BLaER1 (cell line): Measurements from ENCODE around the gene EPB41.

Source experiments
- H3K27ac ChIP-seq: shearing (Covaris generic); formaldehyde crosslinking; 2 replicates; pipeline ENCODE4 v1.8.1; 2022
- H3K27me3 ChIP-seq: shearing (Covaris generic); formaldehyde crosslinking; 2 replicates; pipeline ENCODE4 v1.8.1; 2022
- H3K36me3 ChIP-seq: shearing (Covaris generic); formaldehyde crosslinking; 2 replicates; pipeline ENCODE4 v1.8.1; 2022
- H3K4me1 ChIP-seq: shearing (Covaris generic); formaldehyde crosslinking; 2 replicates; pipeline ENCODE4 v1.8.1; 2022
- H3K4me2 ChIP-seq: shearing (Covaris generic); formaldehyde crosslinking; 2 replicates; pipeline ENCODE4 v1.8.1; 2022
- H3K4me3 ChIP-seq: shearing (Covaris generic); formaldehyde crosslinking; 2 replicates; pipeline ENCODE4 v1.8.1; 2022
- H3K9ac ChIP-seq: shearing (Covaris generic); formaldehyde crosslinking; 2 replicates; pipeline ENCODE4 v1.8.1; 2022
- H3K9me3 ChIP-seq: shearing (Covaris generic); formaldehyde crosslinking; 2 replicates; pipeline ENCODE4 v1.8.1; 2022
- H4K20me1 ChIP-seq: shearing (Covaris generic); formaldehyde crosslinking; 2 replicates; pipeline ENCODE4 v1.8.1; 2022
- Cebpa-rat ChIP-seq: shearing (Covaris generic); IDR thresholded peaks from 2 replicates; pipeline ENCODE4 v1.8.1; 2022

Gene EPB41

GRCh38 chr1:28900562-28900961 is 13.8 kb upstream of the EPB41 start:
- peaks cover 64% of the 10 kb centered on the region for H4K20me1 ChIP-seq
- no peak overlapping the region for H3K9ac ChIP-seq
- no peak overlapping the region for H3K4me2 ChIP-seq
- TF ChIP-seq Cebpa-rat = no peak
- H3K4me1 ChIP-seq = peaks cover 19% of the 10 kb centered on the region
- H3K9me3 ChIP-seq = peaks cover 8% of the 10 kb centered on the region
- no peak overlapping the region for H3K27ac ChIP-seq
- H3K27me3 ChIP-seq = no peaks in the 10 kb centered on the region
- no peak overlapping the region for H3K4me3 ChIP-seq
- 0 out of 2 replicates have a peak, but pooled peaks cover 9% of the 10 kb centered on the region for H3K36me3 ChIP-seq

DNA sequence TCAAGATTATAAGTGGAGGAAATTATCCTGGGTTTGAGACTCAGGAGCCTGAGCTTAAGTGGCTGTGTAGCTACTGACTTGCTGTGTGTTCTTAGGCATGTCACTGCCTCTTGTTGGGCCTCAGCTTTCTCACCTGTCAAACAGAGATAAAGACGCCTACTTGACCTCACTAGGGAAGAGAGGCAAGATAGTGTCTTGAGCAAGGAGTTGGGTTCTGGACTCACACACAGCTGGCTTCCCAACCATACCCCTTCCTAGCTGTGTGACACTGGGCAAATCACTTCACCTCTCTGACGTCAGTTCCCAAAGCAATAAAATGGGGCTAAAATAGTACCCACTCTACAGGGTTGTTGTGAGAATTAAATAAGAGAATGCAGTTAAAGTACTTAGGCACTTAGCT is 11.6 kb upstream of the EPB41 start:
- no peak for TF ChIP-seq Cebpa-rat
- H3K9ac ChIP-seq = no peak overlapping the region
- peaks cover 8% of the 10 kb centered on the region for H3K9me3 ChIP-seq
- H3K27me3 ChIP-seq = no peaks in the 10 kb centered on the region
- H3K4me2 ChIP-seq = no peak overlapping the region
- H3K27ac ChIP-seq = no peak overlapping the region
- peaks cover 18% of the 10 kb centered on the region for H3K4me1 ChIP-seq
- H3K4me3 ChIP-seq = no peak overlapping the region
- peaks cover 50% of the 10 kb centered on the region for H4K20me1 ChIP-seq
- 0 out of 2 replicates have a peak, but pooled peaks cover 9% of the 10 kb centered on the region for H3K36me3 ChIP-seq

DNA sequence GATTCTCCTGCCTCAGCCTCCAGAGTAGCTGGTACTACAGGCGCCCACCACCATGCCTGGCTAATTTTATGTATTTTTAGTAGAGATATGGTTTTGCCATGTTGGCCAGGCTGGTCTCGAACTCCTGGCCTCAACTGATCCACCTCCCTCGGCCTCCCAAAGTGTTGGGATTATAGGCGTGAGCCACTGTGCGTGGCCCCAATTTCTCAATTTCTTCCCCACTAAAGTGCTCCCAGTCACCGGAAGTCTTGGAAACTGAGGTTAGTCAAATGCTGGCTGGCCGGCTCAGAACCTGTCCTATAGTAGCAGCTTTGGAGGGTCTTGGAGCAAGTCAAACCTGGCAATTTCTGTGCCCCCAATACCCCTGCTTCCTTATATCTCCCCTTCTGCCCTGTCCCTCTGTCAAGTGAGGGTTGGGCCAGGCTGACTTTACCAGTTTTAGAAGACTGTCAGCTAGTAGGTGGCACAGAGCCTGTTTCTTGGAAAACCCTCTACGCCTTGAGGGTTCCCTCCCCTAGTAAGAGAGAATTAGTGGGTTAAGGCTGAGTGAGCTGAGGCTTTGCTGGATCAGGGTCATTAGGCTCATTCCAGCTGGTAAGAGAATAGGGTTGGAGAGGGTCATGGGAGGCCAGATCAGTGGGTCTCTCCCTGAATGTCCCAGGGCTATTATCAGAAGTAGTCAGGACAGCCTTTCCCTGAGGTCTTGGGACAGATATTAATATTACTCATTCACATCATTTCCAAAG is 8.3 kb upstream of the EPB41 start:
- H3K27me3 ChIP-seq = no peaks in the 10 kb centered on the region
- no peak overlapping the region for H3K27ac ChIP-seq
- peaks cover 11% of the 10 kb centered on the region for H3K4me1 ChIP-seq
- 0 out of 2 replicates have a peak, but pooled peaks cover 6% of the 10 kb centered on the region for H3K36me3 ChIP-seq
- no peak overlapping the region for H3K4me3 ChIP-seq
- TF ChIP-seq Cebpa-rat = no peak
- H3K9me3 ChIP-seq = peaks cover 8% of the 10 kb centered on the region
- no peak overlapping the region for H3K4me2 ChIP-seq
- peaks cover 30% of the 10 kb centered on the region; the same call in 1 of the 2 replicates for H4K20me1 ChIP-seq
- no peak overlapping the region for H3K9ac ChIP-seq

DNA sequence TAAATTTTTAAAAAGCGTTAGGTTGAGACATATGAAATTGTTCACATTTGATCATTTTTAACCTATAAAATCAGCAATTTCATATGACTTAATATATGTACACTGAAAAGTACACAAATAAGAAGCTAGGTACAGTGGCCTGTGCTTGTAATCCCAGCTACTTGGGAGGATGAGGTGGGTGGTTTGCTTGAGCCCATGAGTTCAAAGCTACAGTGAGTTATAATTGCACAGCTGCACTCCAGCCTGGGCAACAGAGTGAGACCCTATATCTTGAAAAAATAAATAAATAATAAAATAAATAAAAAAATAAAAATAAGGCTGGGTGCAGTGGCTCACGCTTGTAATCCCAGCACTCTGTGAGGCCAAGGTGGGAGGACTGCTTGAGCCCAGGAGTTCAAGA is 5.2 kb upstream of the EPB41 start:
- H3K36me3 ChIP-seq = 0 out of 2 replicates have a peak, but pooled peaks cover 4% of the 10 kb centered on the region
- no peak for TF ChIP-seq Cebpa-rat
- peaks cover 19% of the 10 kb centered on the region for H3K4me1 ChIP-seq
- H3K9ac ChIP-seq = no peak overlapping the region
- H4K20me1 ChIP-seq = peaks cover 14% of the 10 kb centered on the region; the same call in 1 of the 2 replicates
- H3K4me2 ChIP-seq = no peak overlapping the region
- no peak overlapping the region for H3K4me3 ChIP-seq
- H3K27me3 ChIP-seq = no peaks in the 10 kb centered on the region
- H3K27ac ChIP-seq = no peak overlapping the region
- H3K9me3 ChIP-seq = peaks cover 6% of the 10 kb centered on the region

- Histone ChIP-seq H3K9ac (peak overlapping the region; percentile 44), H4K20me1 (peaks cover 25% of the 10 kb centered on the region), H3K36me3 (no peaks in the 10 kb centered on the region), H3K4me3 (no peak overlapping the region), H3K4me1 (peaks cover 23% of the 10 kb centered on the region), H3K27me3 (no peaks in the 10 kb centered on the region), H3K9me3 (no peaks in the 10 kb centered on the region), H3K27ac (no peak overlapping the region), H3K4me2 (peak overlapping the region; percentile 52)
- TF ChIP-seq Cebpa-rat = no peak
These were observed 3.8 kb upstream of the EPB41 start for GRCh38 chr1:28910379-28911115.

DNA sequence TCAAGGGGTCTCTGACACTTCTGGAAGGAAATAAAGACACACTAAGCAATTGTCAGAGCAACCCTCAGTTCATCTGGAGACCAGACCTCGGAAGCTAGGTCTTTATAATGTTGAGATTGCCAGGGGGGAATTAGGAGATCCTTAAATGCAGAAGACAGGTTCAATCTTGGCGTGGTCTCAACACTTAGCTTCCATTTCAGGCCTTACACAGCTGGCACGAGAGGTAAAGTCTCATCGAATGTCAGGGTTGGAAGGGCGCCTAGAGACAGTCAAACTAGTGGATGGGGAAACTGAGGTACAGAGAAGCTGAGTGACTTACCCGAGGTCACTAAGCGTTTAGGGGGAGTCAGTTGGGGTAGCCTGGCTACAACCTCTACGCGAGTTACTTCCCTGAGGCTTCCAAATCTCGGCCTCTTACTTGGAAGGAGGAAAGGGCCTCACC is 562 bp upstream of the EPB41 start:
- Histone ChIP-seq H3K4me1 (peaks cover 39% of the 10 kb centered on the region), H3K36me3 (no peaks in the 10 kb centered on the region), H3K27me3 (no peaks in the 10 kb centered on the region), H3K9ac (peak overlapping the region; percentile 81), H3K27ac (peak overlapping the region; percentile 62; the same call in 1 of the 2 replicates), H3K4me2 (peak overlapping the region; percentile 91), H4K20me1 (peaks cover 57% of the 10 kb centered on the region), H3K4me3 (peak overlapping the region; percentile 80), H3K9me3 (no peaks in the 10 kb centered on the region)
- TF ChIP-seq Cebpa-rat = no peak

GRCh38 chr1:28915031-28915895 is 894 bp downstream of the EPB41 start:
- peak overlapping the region; percentile 91 for H3K4me2 ChIP-seq
- no peaks in the 10 kb centered on the region for H3K9me3 ChIP-seq
- peaks cover 36% of the 10 kb centered on the region for H3K4me1 ChIP-seq
- no peak for TF ChIP-seq Cebpa-rat
- peak overlapping the region; percentile 87 for H3K27ac ChIP-seq
- H3K36me3 ChIP-seq = no peaks in the 10 kb centered on the region
- H3K27me3 ChIP-seq = no peaks in the 10 kb centered on the region
- H4K20me1 ChIP-seq = peaks cover 70% of the 10 kb centered on the region
- peak overlapping the region; percentile 80 for H3K4me3 ChIP-seq
- H3K9ac ChIP-seq = peak overlapping the region; percentile 81

- peaks cover 28% of the 10 kb centered on the region for H3K4me1 ChIP-seq
These were observed 3.4 kb downstream of the EPB41 start for GRCh38 chr1:28917757-28918118.

DNA sequence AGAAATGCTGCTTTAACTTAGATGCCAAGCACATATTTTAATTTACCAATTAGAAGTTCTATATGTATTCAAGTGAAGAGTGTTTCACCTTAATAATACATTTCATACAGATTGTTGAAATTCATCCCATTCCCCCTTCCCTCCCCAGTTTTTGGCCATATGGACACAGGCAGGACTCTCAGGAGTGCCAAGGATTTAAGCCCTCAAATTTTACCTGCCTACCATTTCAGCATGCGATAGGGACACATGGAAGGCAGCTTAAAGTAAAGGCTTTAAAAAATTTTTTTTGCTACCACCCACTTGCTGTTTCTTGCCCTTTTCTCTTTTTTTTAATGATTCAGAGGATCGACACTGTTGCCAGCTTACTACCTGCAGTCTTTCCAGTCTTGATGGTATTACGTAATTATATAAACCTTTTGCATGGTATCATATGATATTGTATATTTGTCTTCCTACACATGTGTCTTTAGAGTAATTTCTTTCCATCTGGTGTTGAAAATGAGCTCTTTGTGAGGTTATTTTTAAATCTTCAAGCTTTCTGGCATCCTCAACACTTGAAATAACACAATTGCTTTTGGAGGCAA is 7.0 kb downstream of the EPB41 start:
- TF ChIP-seq Cebpa-rat = no peak
- H4K20me1 ChIP-seq = peaks cover 63% of the 10 kb centered on the region
- no peak overlapping the region for H3K9ac ChIP-seq
- H3K9me3 ChIP-seq = no peaks in the 10 kb centered on the region
- H3K4me2 ChIP-seq = no peak overlapping the region
- no peak overlapping the region for H3K4me3 ChIP-seq
- peaks cover 18% of the 10 kb centered on the region for H3K4me1 ChIP-seq
- no peaks in the 10 kb centered on the region for H3K36me3 ChIP-seq
- no peaks in the 10 kb centered on the region for H3K27me3 ChIP-seq
- no peak overlapping the region for H3K27ac ChIP-seq

More at GRCh38 chr1:28917757-28918118, 3.4 kb downstream of the EPB41 start:
- no peak overlapping the region for H3K27ac ChIP-seq
- no peak overlapping the region for H3K4me2 ChIP-seq
- TF ChIP-seq Cebpa-rat = no peak
- peak overlapping the region; percentile 24; the same call in 1 of the 2 replicates for H3K9ac ChIP-seq
- H3K36me3 ChIP-seq = no peaks in the 10 kb centered on the region
- H4K20me1 ChIP-seq = peaks cover 76% of the 10 kb centered on the region
- no peak overlapping the region for H3K4me3 ChIP-seq
- no peaks in the 10 kb centered on the region for H3K9me3 ChIP-seq
- H3K27me3 ChIP-seq = no peaks in the 10 kb centered on the region
